IPS DF 6.9 (cell line): ENCODE data around the gene ARHGAP26.

Experiments
- DNase-seq: peaks from one replicate; pipeline ENCODE4 v3.0.0-alpha.2; 2013; ENCODE audit warnings: low read depth, low spot score
- H3K27ac ChIP-seq: one replicate; pipeline ENCODE4 v1.5.1; 2013; ENCODE audit warnings: low read length, control low read depth
- H3K27me3 ChIP-seq: 2 replicates; pipeline ENCODE4 v1.6.1; 2013; ENCODE audit warnings: mild to moderate bottlenecking, low read length; ENCODE audit not compliant: control insufficient read depth, insufficient read depth
- H3K36me3 ChIP-seq: 2 replicates; pipeline ENCODE4 v1.6.1; 2013; ENCODE audit warnings: low read length; ENCODE audit not compliant: control insufficient read depth, insufficient read depth
- H3K4me1 ChIP-seq: 2 replicates; pipeline ENCODE4 v1.6.1; 2013; ENCODE audit warnings: low read length; ENCODE audit not compliant: control insufficient read depth, insufficient read depth
- H3K4me3 ChIP-seq: 2 replicates; pipeline ENCODE4 v1.5.1; 2013; ENCODE audit warnings: mild to moderate bottlenecking, low read length
- H3K9me3 ChIP-seq: 2 replicates; pipeline ENCODE4 v1.6.1; 2013; ENCODE audit warnings: low read length, inconsistent platforms; ENCODE audit not compliant: control insufficient read depth, insufficient read depth
- whole genome bisulfite sequencing: extraction: QIAGEN DNeasy Blood & Tissue Kit; methylation state at CpG from one replicate; pipeline ENCODE4 v1.1.7; 2013; ENCODE audit warnings: mixed read lengths, missing lambda C conversion rate; ENCODE audit not compliant: insufficient read length, insufficient coverage; 5-methylcytosine and 5-hydroxymethylcytosine counted together

Gene ARHGAP26, protein sequence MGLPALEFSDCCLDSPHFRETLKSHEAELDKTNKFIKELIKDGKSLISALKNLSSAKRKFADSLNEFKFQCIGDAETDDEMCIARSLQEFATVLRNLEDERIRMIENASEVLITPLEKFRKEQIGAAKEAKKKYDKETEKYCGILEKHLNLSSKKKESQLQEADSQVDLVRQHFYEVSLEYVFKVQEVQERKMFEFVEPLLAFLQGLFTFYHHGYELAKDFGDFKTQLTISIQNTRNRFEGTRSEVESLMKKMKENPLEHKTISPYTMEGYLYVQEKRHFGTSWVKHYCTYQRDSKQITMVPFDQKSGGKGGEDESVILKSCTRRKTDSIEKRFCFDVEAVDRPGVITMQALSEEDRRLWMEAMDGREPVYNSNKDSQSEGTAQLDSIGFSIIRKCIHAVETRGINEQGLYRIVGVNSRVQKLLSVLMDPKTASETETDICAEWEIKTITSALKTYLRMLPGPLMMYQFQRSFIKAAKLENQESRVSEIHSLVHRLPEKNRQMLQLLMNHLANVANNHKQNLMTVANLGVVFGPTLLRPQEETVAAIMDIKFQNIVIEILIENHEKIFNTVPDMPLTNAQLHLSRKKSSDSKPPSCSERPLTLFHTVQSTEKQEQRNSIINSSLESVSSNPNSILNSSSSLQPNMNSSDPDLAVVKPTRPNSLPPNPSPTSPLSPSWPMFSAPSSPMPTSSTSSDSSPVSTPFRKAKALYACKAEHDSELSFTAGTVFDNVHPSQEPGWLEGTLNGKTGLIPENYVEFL

DNA sequence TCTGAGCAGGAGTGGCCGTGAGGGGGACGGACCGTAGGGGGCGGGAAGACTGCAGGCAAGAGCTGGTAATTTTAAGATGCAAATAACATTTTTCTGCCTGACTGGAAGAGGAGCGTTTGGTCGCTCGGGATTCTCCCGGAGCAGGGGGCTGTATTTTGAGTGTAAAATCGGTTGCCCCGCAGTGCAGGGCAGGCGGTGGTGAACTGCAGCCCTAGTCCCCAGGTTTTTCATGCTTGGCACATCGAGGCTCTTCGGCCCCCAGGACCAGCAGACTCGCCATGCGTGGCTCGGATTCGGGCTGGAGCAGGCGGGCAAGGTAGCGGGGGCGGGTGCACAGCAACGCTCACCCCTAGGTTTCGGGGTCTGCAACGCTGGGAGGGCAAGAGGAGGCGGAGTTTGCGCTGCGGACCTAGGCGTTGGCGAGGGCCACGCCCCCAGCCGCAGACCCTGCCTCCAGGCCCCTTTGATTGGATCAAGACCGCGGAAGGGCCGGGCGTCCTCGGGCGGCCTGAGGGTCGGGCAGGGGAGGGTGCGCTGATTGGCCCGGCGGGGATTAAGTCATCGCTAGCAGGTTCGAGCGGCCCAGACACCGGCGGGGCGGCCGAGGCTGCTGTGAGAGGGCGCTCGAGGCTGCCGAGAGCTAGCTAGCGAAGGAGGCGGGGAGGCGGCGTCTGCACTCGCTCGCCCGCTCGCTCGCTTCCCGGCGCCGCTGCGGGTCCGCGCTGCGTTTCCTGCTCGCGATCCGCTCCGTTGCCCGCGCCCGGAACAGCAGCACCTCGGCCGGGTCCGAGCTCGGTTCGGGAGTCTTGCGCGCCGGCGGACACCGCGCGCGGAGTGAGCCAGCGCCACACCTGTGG is at the start of gene ARHGAP26:
ARHGAP26 (plus strand) TSS at position 585 of the 857 bp plus-strand sequence. CDS start 385 bp downstream, outside the sequence.
- Histone ChIP-seq H3K9me3 (no peaks in the 10 kb centered on the region), H3K27me3 (no peaks in the 10 kb centered on the region), H3K4me1 (0 out of 2 replicates have a peak, but pooled peaks cover 2% of the 10 kb centered on the region), H3K27ac (no peak within 1 kb of the TSS), H3K36me3 (no peaks in the 10 kb centered on the region), H3K4me3 (peak within 1 kb of the TSS; percentile 72)
- no CpG with 5 or more reads among the region's 87 CpGs for WGBS
- peak; percentile 87 for DNase-seq

DNA sequence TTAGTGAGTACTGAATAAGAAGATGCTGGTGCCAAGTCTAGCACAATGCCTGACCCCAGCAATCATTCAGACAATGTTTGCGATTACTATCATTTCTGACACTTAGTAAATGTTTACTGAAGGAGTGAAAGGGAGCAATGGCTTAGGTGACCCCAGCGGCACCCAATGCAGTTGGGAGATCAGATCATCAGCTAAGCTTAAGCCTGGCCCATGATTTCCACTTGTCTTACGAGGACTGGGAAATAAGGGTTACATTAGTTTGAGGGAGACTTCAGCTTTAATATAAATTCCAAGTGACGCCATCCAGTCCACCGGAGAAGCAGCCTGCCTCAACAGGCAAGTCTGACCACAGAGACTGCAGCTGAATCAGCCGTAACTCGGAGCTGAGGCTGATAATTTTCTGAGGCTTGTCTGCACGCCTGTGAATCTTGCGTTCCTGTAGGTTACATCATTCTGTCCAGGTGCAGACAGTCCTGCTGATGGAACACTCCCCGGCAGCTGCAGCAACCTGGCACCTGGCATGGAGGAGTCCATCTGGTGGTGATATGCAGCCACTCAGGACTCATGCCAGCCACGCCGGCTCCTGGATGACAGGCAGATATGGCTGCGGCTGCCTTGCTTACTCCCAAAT is 49.4 kb upstream of the ARHGAP26 start:
- H3K27ac ChIP-seq: no peak overlapping the region
- H3K4me1 ChIP-seq: peaks cover 6% of the 10 kb centered on the region
- whole genome bisulfite sequencing: no CpG with 5 or more reads among the region's 13 CpGs
- no peaks in the 10 kb centered on the region for H3K9me3 ChIP-seq
- no peak overlapping the region for H3K4me3 ChIP-seq
- H3K27me3 ChIP-seq: no peaks in the 10 kb centered on the region
- DNase-seq: no peak
- H3K36me3 ChIP-seq: no peaks in the 10 kb centered on the region

DNA sequence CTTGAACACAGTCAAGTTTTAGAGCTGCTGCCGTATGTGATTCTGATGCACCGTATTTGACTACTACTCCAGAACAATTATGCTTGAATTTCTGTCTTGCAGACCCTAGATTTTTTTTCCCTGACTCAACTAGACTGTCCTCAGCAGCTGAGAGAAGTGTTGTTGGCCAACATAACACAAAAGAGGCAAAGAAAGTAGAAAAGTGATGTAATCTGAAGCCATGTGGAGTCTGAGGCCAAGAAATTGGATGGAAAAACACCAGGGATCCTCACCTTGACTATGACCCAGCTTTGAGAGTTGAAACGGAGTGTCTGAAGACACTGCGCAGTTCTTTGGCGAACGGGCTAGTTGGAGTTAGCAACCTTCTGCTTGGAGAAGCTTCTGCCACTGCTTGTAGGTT is 48.0 kb upstream of the ARHGAP26 start:
- H3K9me3 ChIP-seq: no peaks in the 10 kb centered on the region
- no peak overlapping the region for H3K27ac ChIP-seq
- no CpG with 5 or more reads among the region's 6 CpGs for WGBS
- H3K27me3 ChIP-seq: no peaks in the 10 kb centered on the region
- no peaks in the 10 kb centered on the region for H3K36me3 ChIP-seq
- H3K4me3 ChIP-seq: no peak overlapping the region
- H3K4me1 ChIP-seq: peaks cover 4% of the 10 kb centered on the region
- DNase-seq: no peak

DNA sequence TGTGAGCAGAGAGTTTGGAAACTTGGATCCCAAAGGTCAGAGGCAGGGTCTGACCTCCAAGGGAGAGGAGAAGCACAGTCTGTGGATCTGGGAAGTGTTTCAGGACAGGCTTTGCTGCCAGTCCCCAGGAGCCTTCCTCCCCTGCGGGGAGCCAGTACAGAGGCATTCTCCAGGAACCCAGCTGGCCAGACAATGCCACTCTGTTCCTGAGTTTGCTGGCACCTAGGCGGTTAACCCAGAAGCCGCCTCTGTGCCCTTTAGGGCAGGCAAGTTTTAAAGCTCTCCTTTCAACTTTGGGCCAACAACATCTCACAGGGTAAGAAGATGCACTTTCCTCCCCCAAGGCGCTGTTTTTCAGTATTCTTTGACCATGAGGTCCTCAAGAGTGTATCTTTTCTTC is 47.3 kb upstream of the ARHGAP26 start:
- H3K4me1 ChIP-seq: peaks cover 4% of the 10 kb centered on the region
- no peaks in the 10 kb centered on the region for H3K36me3 ChIP-seq
- no peaks in the 10 kb centered on the region for H3K9me3 ChIP-seq
- no peaks in the 10 kb centered on the region for H3K27me3 ChIP-seq
- no peak overlapping the region for H3K27ac ChIP-seq
- no peak for DNase-seq
- no peak overlapping the region for H3K4me3 ChIP-seq
- WGBS: no CpG with 5 or more reads among the region's 4 CpGs

DNA sequence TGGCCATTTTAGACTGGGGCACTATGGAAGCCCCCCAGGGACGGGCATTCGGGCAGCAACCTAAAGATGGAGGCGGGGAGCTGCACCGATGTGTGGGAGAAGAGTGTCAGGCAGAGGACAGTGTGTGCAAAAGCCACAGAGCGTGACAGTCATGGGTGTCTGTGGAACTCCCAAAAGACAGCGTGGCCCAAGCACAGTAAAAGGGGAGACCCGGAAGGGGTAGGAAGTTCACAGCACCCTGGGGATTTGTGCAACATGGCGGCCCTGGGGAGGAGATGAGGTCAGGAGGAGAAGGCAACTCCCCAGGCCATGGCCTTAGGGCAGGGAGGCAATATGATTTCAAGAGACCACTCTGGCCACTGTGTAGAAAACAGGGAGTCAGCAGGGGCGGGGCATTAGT is 45.4 kb upstream of the ARHGAP26 start:
- Histone ChIP-seq H3K9me3 (no peaks in the 10 kb centered on the region), H3K27ac (no peak overlapping the region)
- no CpG with 5 or more reads among the region's 9 CpGs for WGBS

DNA sequence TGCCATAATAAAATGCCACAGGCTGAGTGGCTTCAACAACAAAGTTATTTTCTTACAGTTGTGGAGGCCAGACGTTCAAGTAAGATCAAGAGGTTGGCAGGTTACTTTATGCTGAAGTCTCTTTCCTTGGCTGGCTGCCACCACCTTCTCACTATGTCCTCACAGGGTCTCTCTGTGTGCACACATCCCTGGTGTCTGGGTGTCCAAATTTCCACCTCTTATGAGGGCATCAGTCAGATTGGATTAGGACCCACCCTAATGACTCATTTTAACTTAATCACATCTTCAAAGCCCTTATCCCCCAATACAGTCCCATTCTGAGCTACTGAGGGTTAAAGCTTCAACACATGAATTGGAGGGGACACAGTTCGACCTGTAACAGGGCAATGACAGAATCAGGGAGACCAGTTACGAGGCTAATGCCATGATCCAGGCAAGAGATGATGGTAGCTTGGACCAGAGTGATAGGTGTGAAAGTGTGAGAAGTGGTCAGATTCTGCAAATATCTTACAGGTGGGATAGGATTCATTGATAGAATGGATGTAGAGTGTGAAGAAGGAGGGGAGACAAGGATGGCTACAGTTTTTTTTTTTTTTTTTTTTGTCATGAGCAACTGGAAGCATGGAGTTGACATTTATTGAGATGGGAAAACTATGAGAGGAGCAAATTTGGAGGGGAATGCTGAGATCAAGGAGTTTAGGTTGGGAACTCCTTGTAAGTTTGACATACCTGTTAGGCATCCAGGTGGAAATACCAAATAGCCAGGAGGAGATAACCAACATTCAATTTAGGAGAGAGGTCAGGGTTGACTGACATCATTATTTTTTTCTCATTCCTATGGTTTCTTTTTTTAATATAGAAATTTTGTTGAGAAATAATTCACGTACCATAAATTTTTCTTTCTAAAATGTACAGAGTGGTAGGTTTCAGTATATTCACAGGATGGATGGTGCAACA is 44.7 kb upstream of the ARHGAP26 start:
- DNase-seq: no peak
- WGBS: no CpG with 5 or more reads among the region's 4 CpGs
- Histone ChIP-seq H3K36me3 (no peaks in the 10 kb centered on the region), H3K27me3 (no peaks in the 10 kb centered on the region), H3K9me3 (no peaks in the 10 kb centered on the region), H3K27ac (no peak overlapping the region), H3K4me1 (no peaks in the 10 kb centered on the region), H3K4me3 (no peak overlapping the region)

More for the DNA sequence above, 45.4 kb upstream of the ARHGAP26 start:
- Histone ChIP-seq H3K4me3 (no peak overlapping the region), H3K27me3 (no peaks in the 10 kb centered on the region), H3K36me3 (no peaks in the 10 kb centered on the region), H3K4me1 (no peaks in the 10 kb centered on the region)
- DNase-seq: no peak

DNA sequence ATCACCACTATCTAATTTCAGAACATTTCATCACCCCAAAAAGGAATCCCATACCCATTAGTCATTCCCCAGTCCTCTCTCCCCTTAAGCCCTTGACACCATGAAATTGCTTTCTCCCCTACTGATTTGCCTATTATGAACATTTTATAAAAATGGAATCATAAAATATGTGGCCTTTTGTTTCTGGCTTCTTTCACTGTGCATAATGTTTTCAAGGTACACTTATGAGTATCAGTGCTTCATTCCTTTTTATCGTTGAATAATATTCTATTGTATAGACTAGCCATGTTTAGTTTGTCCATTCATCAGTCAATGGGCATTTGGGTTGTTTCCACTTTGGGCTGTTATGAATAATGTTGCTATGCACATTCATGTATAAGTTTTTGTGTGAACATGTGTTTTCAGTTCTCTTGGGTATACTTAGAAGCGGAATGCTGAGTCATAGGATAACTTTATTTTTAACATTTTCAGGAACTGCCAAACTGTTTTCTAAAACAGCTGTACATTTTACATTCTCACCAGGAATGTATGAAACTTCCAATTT is 43.9 kb upstream of the ARHGAP26 start:
- DNase-seq: no peak
- no peak overlapping the region for H3K27ac ChIP-seq
- WGBS: no CpG with 5 or more reads among the region's 2 CpGs

DNA sequence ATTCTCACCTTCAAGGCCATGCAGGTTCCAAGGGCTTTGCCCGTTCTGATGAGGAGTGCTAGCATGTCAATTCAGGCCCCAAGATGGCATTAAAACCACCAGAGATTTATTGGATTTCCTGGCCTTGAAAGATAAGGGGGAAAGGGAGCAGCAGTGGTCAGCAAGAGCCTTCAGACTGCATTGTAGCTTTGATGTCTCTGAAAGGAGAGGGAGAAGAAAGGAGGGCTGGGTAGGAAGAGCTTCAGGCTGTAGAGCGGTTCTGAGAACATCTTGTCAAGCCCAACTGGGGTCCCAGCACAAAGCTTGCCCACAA is 42.5 kb upstream of the ARHGAP26 start:
- no CpG with 5 or more reads among the region's 2 CpGs for WGBS
- Histone ChIP-seq H3K4me3 (no peak overlapping the region), H3K27me3 (no peaks in the 10 kb centered on the region), H3K36me3 (no peaks in the 10 kb centered on the region), H3K9me3 (no peaks in the 10 kb centered on the region), H3K4me1 (no peaks in the 10 kb centered on the region), H3K27ac (no peak overlapping the region)
- DNase-seq: no peak

More for the DNA sequence above, 43.9 kb upstream of the ARHGAP26 start:
- H3K4me3 ChIP-seq: no peak overlapping the region
- H3K27me3 ChIP-seq: no peaks in the 10 kb centered on the region
- H3K36me3 ChIP-seq: no peaks in the 10 kb centered on the region
- H3K9me3 ChIP-seq: no peaks in the 10 kb centered on the region
- no peaks in the 10 kb centered on the region for H3K4me1 ChIP-seq
